ENCODE results near the gene KRT12.

KRT12 gene

DNA sequence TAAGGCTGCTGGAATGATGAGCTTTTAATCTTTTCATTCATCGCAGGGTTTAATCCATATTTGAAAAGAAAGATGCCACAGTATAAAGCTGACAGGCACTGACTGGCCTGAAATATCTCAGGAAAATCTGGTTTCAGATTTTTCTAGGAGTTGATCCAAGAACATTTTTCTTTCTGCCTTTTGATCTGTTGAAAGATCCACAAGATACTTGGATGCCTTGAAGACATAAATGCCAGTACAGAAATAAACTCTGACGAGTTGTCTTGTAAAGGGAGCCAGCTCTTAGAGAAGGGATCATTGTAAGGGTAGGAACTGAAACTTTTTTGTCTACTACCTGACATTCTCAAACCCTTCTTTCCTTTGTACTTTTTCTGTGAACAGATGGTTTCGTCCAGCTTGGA lies 43.4 kb upstream of the KRT12 start:
- TF ChIP-seq, protein P1, sequence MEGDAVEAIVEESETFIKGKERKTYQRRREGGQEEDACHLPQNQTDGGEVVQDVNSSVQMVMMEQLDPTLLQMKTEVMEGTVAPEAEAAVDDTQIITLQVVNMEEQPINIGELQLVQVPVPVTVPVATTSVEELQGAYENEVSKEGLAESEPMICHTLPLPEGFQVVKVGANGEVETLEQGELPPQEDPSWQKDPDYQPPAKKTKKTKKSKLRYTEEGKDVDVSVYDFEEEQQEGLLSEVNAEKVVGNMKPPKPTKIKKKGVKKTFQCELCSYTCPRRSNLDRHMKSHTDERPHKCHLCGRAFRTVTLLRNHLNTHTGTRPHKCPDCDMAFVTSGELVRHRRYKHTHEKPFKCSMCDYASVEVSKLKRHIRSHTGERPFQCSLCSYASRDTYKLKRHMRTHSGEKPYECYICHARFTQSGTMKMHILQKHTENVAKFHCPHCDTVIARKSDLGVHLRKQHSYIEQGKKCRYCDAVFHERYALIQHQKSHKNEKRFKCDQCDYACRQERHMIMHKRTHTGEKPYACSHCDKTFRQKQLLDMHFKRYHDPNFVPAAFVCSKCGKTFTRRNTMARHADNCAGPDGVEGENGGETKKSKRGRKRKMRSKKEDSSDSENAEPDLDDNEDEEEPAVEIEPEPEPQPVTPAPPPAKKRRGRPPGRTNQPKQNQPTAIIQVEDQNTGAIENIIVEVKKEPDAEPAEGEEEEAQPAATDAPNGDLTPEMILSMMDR (conservative IDR thresholded peaks at IDR 0.05; ENCODE audit: low read depth, low read length): no peak
- peak; percentile 82 for DNase-seq (ENCODE audit: low read depth)
- H3K4me3 ChIP-seq (ENCODE audit: low read depth, low read length): no peak overlapping the region

DNA sequence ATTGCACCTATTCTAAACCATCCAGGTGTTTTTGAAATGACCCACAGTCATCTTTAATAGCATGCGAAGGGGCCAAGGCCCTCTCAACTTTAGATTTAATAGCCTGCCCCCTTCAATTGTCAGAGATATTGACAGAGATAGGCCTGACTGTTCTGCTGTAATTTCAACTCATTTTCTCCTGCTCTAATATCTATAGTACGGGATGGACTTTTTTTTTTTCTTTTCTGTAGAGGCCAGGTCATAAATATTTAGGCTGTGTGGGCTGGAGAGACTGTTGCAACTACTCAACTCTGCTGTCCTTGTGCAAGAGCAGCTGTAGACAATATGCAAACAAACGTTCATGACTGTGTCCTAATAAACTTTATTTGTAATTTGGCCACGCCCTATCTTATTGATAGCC lies 42.7 kb upstream of the KRT12 start:
- no peak overlapping the region for H3K4me3 ChIP-seq (ENCODE audit: low read depth, low read length)
- peak; percentile 85 for DNase-seq (ENCODE audit: low read depth)
- TF ChIP-seq, protein P1 (conservative IDR thresholded peaks at IDR 0.05; ENCODE audit: low read depth, low read length): no peak

DNA sequence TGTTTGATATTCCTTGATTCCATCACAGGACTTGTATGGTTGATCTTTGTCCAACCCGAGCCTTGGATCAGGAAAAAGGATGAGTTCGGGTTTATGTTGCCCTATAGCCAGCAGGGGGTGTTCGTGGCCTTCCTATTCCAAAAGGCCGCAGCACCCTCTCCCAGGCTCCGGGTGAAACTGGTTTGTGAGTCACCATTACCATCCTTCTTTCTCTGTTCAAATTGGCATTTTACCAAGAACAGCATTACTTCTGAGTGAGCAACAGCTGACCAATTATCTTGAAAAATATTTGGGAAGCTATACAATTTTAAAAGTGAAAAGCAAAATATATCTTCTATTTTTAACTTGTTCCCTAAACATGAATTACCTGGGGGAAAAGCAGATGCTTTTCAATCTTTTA lies 42.3 kb upstream of the KRT12 start:
- TF ChIP-seq, protein P1 (conservative IDR thresholded peaks at IDR 0.05; ENCODE audit: low read depth, low read length): peak; percentile 91
- peak; percentile 98 for DNase-seq (ENCODE audit: low read depth)
- no peak overlapping the region for H3K4me3 ChIP-seq (ENCODE audit: low read depth, low read length)

DNA sequence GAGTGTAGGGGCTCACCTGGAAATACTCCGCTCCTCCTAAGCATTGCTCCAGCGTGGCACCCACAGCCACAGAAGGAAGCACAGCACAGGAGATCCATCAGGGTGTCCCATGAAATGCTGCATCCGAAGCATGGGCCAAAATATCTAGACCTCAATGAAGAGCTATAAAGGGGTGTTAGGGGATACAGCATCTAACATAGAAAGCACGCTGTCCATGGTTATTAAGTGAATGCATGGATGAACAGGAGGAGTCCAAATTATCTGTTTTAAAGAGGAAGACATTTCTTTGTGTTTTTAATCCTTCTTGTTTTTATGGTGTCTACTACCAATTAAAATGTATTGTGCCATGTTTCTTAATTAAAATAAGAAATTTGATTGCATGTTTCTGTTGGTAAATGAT lies 39.6 kb upstream of the KRT12 start:
- H3K4me3 ChIP-seq (ENCODE audit: low read depth, low read length): no peak overlapping the region
- DNase-seq (ENCODE audit: low read depth): no peak

DNA sequence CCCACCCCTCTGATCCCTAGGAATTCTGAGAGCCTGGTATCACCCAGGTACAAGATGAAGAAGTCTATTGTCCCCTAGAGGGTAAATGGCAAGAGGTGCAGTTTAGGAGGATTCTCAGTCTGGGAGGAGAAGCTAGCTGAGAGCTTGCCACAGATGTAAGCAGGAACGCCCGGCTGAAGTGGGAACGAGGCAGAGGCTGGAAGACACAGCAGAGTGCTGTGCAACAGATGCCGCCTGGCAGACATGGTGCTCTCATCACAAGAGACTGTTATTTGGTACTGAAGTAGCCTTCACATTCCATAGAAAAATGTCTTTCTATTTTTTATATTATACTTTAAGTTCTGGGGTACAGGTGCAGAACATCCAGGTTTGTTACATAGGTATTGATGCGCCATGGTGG lies 38.3 kb upstream of the KRT12 start:
- no peak for DNase-seq (ENCODE audit: low read depth)
- TF ChIP-seq, protein P1 (conservative IDR thresholded peaks at IDR 0.05; ENCODE audit: low read depth, low read length): no peak
- no peak overlapping the region for H3K4me3 ChIP-seq (ENCODE audit: low read depth, low read length)

More for the DNA sequence above, 39.6 kb upstream of the KRT12 start:
- TF ChIP-seq, protein P1 (conservative IDR thresholded peaks at IDR 0.05; ENCODE audit: low read depth, low read length): no peak

DNA sequence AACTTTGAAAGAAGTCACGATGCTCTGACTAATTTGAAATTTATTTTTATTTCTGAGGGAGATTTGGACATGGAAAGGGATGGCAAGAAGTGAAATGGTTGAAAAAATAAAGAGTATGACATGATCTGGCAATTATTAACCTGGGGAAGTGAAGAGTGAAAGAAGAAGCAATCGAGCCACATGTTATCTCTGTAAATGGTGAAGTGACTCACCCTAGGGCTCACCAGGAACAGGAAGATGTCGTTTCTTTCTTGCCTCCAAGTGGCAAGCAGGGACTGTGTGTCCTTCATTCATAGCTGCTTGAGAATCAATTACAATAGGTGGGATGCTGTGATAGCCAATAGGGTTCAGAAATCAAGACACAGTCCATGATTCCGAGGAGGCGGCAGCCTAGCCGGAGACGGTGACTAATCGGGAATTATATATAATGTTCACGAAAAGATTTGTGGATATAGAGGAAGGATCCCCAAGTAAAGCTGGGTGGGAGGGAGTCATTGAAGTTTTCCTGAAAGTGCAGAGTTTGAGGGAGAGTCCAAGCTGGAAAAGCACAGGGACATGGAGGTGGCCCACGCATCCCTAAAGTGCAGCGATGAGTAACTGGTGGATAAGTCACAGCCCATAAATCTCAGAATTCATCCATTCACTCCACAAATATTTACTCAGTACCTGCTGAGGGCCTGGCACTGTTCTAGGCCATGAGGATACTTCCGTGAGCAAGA lies 36.3 kb upstream of the KRT12 start:
- peak; percentile 34 for DNase-seq (ENCODE audit: low read depth)
- no peak overlapping the region for H3K4me3 ChIP-seq (ENCODE audit: low read depth, low read length)
- TF ChIP-seq, protein P1 (conservative IDR thresholded peaks at IDR 0.05; ENCODE audit: low read depth, low read length): no peak

DNA sequence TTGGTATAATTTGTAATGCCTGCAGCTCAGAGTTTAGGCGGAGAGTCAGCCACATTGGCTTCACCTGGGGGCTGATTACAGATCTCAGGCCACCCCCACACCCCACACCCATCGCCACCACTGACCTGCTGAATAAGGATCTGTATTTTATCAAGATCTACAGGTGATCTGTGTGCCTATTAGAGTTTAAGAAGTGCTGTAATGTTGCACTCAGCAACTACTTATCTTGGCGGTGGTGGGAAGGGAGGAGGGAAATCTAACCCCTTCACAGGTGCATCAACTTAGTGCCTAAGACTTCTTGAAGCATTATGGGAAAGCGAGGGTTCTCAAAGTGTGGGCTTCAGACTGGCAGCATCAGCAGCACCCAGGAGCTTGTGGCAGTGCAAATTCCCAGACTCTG lies 35.5 kb upstream of the KRT12 start:
- TF ChIP-seq, protein P1 (conservative IDR thresholded peaks at IDR 0.05; ENCODE audit: low read depth, low read length): no peak
- H3K4me3 ChIP-seq (ENCODE audit: low read depth, low read length): no peak overlapping the region
- DNase-seq (ENCODE audit: low read depth): no peak

Data from choroid plexus epithelial cell (primary cell).